HAP-1 (cell line): ENCODE measurements around the gene STX5.
A peak's percentile ranks its signal among the peaks of the same experiment; 100 is the strongest.
"Not testable (repeated sequence)": the region's sequence is repeated elsewhere in the genome, so short reads cannot be mapped to it uniquely, and the experiment has no call there.

ENCODE experiments used
- DNase-seq, 2 experiments: peaks; one replicate each; pipeline ENCODE4 v3.0.0-alpha.2; 2016 to 2020; ENCODE audit warnings: low spot score in 2 of 2
- H3K27me3 ChIP-seq: fragments of 250-450 bp; sonication (Bioruptor Pico); 2 replicates; pipeline ENCODE4 v1.5.1; 2020; ENCODE audit warnings: low read depth, mild to moderate bottlenecking, moderate library complexity
- H3K36me3 ChIP-seq: fragments of 250-450 bp; sonication (Bioruptor Pico); replicated peaks from 2 replicates; pipeline ENCODE4 v1.5.1; 2020; ENCODE audit warnings: mild to moderate bottlenecking
- H3K4me1 ChIP-seq: fragments of 250-450 bp; sonication (Bioruptor Pico); 2 replicates; pipeline ENCODE4 v1.5.1; 2020; ENCODE audit warnings: mild to moderate bottlenecking
- H3K4me3 ChIP-seq: fragments of 250-450 bp; sonication (Bioruptor Pico); 2 replicates; pipeline ENCODE4 v1.5.1; 2020; ENCODE audit warnings: mild to moderate bottlenecking, moderate library complexity
- H3K9me3 ChIP-seq: fragments of 250-450 bp; sonication (Bioruptor Pico); 2 replicates; pipeline ENCODE4 v1.5.1; 2020; ENCODE audit warnings: mild to moderate bottlenecking, moderate library complexity
- in situ Hi-C: fragments of 300-500 bp; cut with MboI; formaldehyde crosslinking; loops from 3 replicates; pipeline ENCODE4 v1.14.3; 2020; ENCODE audit warnings: low sequenced_read_pairs, inconsistent platforms, mixed read lengths

STX5 gene, protein sequence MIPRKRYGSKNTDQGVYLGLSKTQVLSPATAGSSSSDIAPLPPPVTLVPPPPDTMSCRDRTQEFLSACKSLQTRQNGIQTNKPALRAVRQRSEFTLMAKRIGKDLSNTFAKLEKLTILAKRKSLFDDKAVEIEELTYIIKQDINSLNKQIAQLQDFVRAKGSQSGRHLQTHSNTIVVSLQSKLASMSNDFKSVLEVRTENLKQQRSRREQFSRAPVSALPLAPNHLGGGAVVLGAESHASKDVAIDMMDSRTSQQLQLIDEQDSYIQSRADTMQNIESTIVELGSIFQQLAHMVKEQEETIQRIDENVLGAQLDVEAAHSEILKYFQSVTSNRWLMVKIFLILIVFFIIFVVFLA

DNA sequence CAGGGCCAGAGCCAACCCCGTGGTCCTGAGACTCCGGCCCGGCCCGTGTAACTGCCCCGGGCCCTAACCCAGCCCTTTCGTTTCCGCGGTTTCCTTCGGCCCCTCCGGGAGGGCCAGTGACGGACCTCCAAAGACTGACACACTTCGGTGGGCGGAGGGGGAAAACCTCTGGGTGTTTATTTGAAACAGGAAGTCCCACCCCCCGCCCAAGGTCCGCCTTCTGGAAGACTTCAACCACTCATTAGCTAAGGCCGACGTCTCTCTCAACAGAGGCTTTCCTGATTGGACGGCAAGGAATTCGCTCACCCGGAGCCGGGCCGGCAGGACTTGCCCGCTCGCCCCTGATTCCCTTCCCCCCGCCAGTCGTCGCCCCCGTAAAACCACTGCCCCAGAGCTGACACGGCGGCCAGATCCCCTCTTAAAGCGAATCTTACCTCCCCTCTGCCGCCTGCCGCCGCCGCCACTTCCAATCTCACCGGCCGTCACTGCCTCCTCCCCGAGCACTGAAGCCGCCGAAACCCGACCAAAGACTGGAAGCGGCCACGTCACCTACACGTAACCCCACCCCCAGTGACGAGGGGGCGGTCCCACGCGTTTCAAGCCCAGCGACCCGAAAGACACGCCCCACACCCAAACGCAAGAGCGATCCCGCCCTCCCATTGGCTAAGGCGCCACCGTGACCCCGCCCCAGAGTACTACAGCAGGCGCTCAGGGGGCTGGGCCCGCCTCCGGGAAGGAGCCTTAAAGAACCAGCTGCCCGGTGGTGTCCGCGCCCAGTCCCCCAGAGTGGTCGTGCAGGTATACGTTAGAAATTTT, at the start of gene STX5:
TSS of gene STX5 (minus strand) at position 532 of the 816 bp plus-strand sequence. CDS start 808 bp downstream, outside the sequence.
- DNase-seq: peak; percentile 97 to 100
- H3K27me3 ChIP-seq: no peaks in the 10 kb centered on the region
- in situ Hi-C loops: no loop called here
- peaks cover 54% of the 10 kb centered on the region for H3K36me3 ChIP-seq
- H3K9me3 ChIP-seq: no peaks in the 10 kb centered on the region
- H3K4me3 ChIP-seq: peak within 1 kb of the TSS; percentile 99
- H3K4me1 ChIP-seq: peaks cover 8% of the 10 kb centered on the region

DNA sequence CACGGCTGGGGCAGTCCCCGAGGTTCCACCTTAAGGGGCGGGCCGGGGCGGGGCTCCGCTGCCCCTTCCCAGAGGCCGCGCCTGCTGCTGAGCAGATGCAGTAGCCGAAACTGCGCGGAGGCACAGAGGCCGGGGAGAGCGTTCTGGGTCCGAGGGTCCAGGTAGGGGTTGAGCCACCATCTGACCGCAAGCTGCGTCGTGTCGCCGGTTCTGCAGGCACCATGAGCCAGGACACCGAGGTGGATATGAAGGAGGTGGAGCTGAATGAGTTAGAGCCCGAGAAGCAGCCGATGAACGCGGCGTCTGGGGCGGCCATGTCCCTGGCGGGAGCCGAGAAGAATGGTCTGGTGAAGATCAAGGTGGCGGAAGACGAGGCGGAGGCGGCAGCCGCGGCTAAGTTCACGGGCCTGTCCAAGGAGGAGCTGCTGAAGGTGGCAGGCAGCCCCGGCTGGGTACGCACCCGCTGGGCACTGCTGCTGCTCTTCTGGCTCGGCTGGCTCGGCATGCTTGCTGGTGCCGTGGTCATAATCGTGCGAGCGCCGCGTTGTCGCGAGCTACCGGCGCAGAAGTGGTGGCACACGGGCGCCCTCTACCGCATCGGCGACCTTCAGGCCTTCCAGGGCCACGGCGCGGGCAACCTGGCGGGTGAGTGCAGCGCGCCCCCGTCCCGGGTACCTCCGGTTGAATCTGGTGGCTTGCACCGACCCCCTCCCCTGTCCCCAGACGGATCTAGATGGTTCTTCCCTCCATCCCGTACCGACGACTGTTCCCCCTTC, 49.1 kb upstream of the STX5 start, which contains the start of gene SLC3A2:
TSS of gene SLC3A2 (plus strand) at position 94 of the 776 bp plus-strand sequence. CDS start at position 222, 128 bp downstream.
- DNase-seq: peak; percentile 90 to 91
- in situ Hi-C loops: no loop called here
- peak within 1 kb of the TSS; percentile 95 for H3K4me3 ChIP-seq
- H3K4me1 ChIP-seq: peaks cover 30% of the 10 kb centered on the region
- peaks cover 83% of the 10 kb centered on the region for H3K36me3 ChIP-seq
- H3K27me3 ChIP-seq: no peaks in the 10 kb centered on the region
- H3K9me3 ChIP-seq: no peaks in the 10 kb centered on the region; the same call in 1 of the 2 replicates

- no peaks in the 10 kb centered on the region for H3K27me3 ChIP-seq
- in situ Hi-C loops: no loop called here
- H3K9me3 ChIP-seq: no peaks in the 10 kb centered on the region; the same call in 1 of the 2 replicates
- H3K36me3 ChIP-seq: peaks cover 83% of the 10 kb centered on the region
- peaks cover 27% of the 10 kb centered on the region for H3K4me1 ChIP-seq
- H3K4me3 ChIP-seq: peak overlapping the region; percentile 95
- DNase-seq: peak; percentile 48 to 61
Observed at GRCh38 chr11:62880231-62880802, 48.5 kb upstream of the STX5 start.

GRCh38 chr11:62879235-62879978, 47.6 kb upstream of the STX5 start:
- peaks cover 83% of the 10 kb centered on the region for H3K36me3 ChIP-seq
- DNase-seq: no peak

DNA sequence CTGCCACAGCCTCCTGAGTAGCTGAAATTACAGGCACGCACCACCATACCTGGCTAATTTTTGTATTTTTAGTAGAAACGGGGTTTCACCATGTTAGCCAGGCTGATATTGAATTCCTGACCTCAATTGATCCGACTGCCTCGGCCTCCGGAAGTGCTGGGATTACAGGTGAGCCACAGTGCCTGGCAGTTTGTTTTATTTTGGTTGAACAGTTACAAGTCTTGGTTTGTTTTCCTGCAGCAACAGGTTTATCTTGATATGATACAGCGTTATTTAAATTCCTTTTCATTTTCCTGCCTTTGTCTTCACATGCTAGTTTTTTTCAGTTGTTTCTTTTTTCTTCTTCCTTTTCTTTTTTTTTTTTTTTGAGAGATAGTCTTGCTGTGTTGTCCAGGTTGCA, 44.9 kb upstream of the STX5 start:
- H3K4me1 ChIP-seq: peaks cover 14% of the 10 kb centered on the region
- no peak overlapping the region for H3K4me3 ChIP-seq
- DNase-seq: no peak
- H3K9me3 ChIP-seq: no peaks in the 10 kb centered on the region; the same call in 1 of the 2 replicates
- no peaks in the 10 kb centered on the region for H3K27me3 ChIP-seq
- in situ Hi-C loops: loop anchor here (10.0 kb wide), 1 partner anchor 152 kb away; the partner anchor contains the start of genes HNRNPUL2 and TTC9C
- peaks cover 81% of the 10 kb centered on the region for H3K36me3 ChIP-seq

More at GRCh38 chr11:62879235-62879978, 47.6 kb upstream of the STX5 start:
- in situ Hi-C loops: loop anchor here (10.0 kb wide), 1 partner anchor 155 kb away; the partner anchor contains the start of genes HNRNPUL2 and TTC9C
- Histone ChIP-seq H3K4me3 (peak overlapping the region; percentile 95; the same call in 1 of the 2 replicates), H3K27me3 (no peaks in the 10 kb centered on the region), H3K9me3 (no peaks in the 10 kb centered on the region; the same call in 1 of the 2 replicates), H3K4me1 (peaks cover 26% of the 10 kb centered on the region)

DNA sequence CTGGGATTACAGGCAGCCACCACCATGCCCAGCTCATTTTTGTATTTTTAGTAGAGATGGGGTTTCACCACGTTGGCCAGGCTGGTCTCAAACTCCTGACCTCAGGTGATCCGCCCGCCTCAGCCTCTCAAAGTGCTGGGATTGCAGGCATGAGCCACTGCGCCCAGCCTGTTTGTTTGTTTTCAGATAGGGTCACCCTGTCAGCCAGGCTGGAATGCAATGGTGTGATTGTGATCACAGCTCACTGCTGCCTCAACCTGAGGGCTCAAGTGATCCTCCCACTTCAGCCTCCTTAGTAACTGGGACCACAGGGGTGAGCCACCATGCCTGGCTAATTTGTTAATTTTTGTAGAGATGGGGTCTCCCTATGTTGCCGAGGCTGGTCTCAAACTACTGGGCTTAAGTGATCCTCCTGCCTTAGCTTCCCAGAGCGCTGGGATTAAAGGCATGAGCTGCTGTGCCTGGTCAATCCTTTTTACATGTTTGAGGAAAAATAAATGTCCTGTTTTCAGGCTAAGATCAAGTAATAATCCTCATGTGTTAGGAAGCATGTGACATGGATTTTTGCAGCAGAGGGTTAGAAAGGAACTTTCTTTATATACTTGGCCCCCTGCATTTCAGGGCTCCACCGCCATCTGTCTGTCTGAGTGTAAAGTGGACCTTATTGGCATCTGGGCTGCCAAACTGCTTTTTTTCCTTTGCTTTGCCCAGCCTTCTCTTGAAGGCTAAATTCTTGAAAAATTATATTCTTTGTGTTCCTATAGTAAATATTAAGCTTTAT, 44.0 kb upstream of the STX5 start:
- Histone ChIP-seq H3K9me3 (no peaks in the 10 kb centered on the region; the same call in 1 of the 2 replicates), H3K27me3 (no peaks in the 10 kb centered on the region), H3K4me3 (no peak overlapping the region), H3K36me3 (peaks cover 84% of the 10 kb centered on the region), H3K4me1 (peaks cover 14% of the 10 kb centered on the region)
- no peak for DNase-seq
- in situ Hi-C loops: loop anchor here (10.0 kb wide), 1 partner anchor 151 kb away; the partner anchor contains the start of genes HNRNPUL2 and TTC9C

DNA sequence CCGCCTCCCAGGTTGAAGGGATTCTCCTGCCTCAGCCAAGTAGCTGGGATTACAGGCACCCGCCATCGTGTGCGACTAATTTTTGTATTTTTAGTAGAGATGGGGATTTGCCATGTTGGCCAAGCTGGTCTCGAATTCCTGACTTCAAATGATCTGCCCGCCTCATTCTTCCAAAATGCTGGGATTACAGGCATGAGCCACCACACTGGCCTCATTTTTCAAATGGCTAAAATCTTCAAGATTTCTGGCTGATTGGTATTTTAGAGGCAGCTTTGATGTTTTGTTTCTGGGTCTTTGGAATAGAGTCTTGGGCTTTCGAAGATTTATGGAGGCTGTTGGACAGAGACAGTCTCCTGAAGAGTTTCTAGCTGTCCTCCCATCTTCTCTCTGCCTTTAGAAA, 43.0 kb upstream of the STX5 start:
- Histone ChIP-seq H3K36me3 (peaks cover 80% of the 10 kb centered on the region), H3K27me3 (no peaks in the 10 kb centered on the region), H3K4me1 (peaks cover 8% of the 10 kb centered on the region), H3K9me3 (no peaks in the 10 kb centered on the region; the same call in 1 of the 2 replicates), H3K4me3 (no peak overlapping the region)
- in situ Hi-C loops: loop anchor here (10.0 kb wide), 1 partner anchor 150 kb away; the partner anchor contains the start of genes HNRNPUL2 and TTC9C
- DNase-seq: no peak

DNA sequence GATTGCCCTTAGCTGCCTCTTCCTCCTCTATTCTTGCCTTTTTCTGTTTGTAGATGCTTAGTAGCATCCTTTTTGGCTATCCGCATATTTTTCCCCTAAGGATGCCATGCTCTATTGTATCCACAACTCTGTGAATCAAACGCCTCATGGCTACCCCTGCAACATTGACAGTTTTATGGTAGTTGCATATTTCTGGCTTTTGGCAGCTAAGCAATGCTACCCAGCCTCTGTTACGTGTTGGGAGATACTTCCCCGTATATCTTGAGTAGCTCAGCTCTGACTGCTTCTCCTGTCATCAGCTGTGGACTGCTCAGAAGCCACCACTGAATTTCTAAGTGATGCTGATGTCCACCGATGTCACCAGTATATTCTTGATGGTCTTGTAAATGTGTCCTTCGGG, 33.8 kb upstream of the STX5 start:
- no peaks in the 10 kb centered on the region for H3K9me3 ChIP-seq
- peaks cover 62% of the 10 kb centered on the region for H3K36me3 ChIP-seq
- H3K27me3 ChIP-seq: no peaks in the 10 kb centered on the region
- in situ Hi-C loops: no loop called here
- DNase-seq: no peak
- H3K4me3 ChIP-seq: no peak overlapping the region
- peaks cover 20% of the 10 kb centered on the region for H3K4me1 ChIP-seq

GRCh38 chr11:62863687-62864335, 32.0 kb upstream of the STX5 start:
- Histone ChIP-seq H3K4me1 (peaks cover 36% of the 10 kb centered on the region), H3K9me3 (no peaks in the 10 kb centered on the region), H3K4me3 (no peak overlapping the region), H3K36me3 (peaks cover 69% of the 10 kb centered on the region), H3K27me3 (no peaks in the 10 kb centered on the region)
- in situ Hi-C loops: no loop called here
- no peak for DNase-seq

DNA sequence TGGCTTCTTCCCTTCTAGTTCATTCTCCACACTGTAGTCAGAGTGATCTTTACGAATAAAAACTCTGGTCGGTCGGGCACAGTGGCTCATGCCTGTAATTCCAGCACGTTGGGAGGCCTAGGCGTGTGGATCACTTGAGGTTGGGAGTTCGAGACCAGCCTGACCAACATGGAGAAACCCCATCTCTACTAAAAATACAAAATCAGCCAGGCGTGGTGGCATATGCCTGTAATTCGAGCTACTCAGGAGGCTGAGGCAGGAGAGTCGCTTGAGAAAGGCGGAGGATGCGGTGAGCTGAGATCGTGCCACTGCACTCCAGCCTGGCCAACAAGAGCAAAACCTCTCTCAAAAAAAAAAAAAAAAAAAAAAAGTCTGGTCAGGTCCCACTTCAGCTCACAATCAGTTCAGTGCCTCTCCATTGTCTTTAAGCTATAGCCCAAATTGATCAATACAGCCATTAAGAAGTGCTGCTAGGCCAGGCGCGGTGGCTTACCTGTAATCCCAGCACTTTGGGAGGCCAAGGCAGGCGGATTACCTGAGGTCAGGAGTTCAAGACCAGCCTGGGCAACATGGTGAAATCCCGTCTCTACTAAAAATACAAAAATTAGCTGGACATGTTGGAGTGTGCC, 29.8 kb upstream of the STX5 start:
- DNase-seq, H3K27me3 ChIP-seq, H3K9me3 ChIP-seq, H3K4me3 ChIP-seq, in situ Hi-C loops: not testable (repeated sequence)
- H3K36me3 ChIP-seq: peaks cover 58% of the 10 kb centered on the region
- peaks cover 38% of the 10 kb centered on the region for H3K4me1 ChIP-seq
